Mammary epithelial cell (primary cell): ENCODE data around the gene ACO2.

ENCODE experiments used
- CTCF ChIP-seq, 2 donors: IDR thresholded peaks in 1 of 2; conservative IDR thresholded peaks in 1 of 2; 2 replicates each; pipeline ENCODE4 v1.5.1; 2011 to 2012; ENCODE audit warnings: inconsistent platforms in 2 of 2, low read length in 2 of 2, mild to moderate bottlenecking in 2 of 2, control low read depth in 1 of 2, low read depth in 1 of 2; ENCODE audit not compliant: insufficient read depth in 1 of 2; ENCODE audit errors: extremely low read depth in 1 of 2
- EZH2 ChIP-seq: IDR thresholded peaks from 2 replicates; pipeline ENCODE4 v1.6.1; 2012; ENCODE audit warnings: low read length, inconsistent platforms, borderline replicate concordance

- TF ChIP-seq CTCF (conservative IDR thresholded peaks at IDR 0.05 in 1 of 2, IDR thresholded peaks at IDR 0.05 in 1 of 2; ENCODE audit: extremely low read depth in 1 of 2, insufficient read depth in 1 of 2, low read depth in 1 of 2, low read length in 2 of 2) (no peak), EZH2 (no peak)
These were observed 56.0 kb downstream of the ACO2 start for GRCh38 chr22:41524809-41525449.
